ENCODE measurements around the gene SYT13. TPM values are rescaled to one million over a fixed set of nuclear protein-coding genes. Genes with fewer than 3 reads are reported as not detected.

SYT13 gene
- polyA plus RNA-seq, 1 donor (not counting 4 experiments of a cell fraction or from before 2014, with no cell fraction given), result not detected

- Histone ChIP-seq H3K36me3 (ENCODE audit: control insufficient read depth in 2 of 2, extremely low read depth in 1 of 2, insufficient read depth in 2 of 2, low read length in 2 of 2) (no peaks in the 10 kb centered on the region), H3K79me2 (ENCODE audit: control insufficient read depth, insufficient read depth, low read length) (no peaks in the 10 kb centered on the region), H3K4me2 (ENCODE audit: control insufficient read depth, extremely low read depth, insufficient read depth, low read depth, low read length) (no peak overlapping the region), H3K9me3 (ENCODE audit: control insufficient read depth, low read depth, low read length) (no peaks in the 10 kb centered on the region), H3K27me3 (ENCODE audit: control insufficient read depth, extremely low read depth, insufficient read depth, low read length) (peaks cover 17% of the 10 kb centered on the region), H3K4me3 (ENCODE audit: control insufficient read depth in 2 of 3, extremely low read depth in 1 of 3, insufficient read depth in 2 of 3, low read depth in 1 of 3, low read length in 3 of 3) (no peak overlapping the region), H3K27ac (ENCODE audit: control insufficient read depth, insufficient read depth, low read length) (no peak overlapping the region), H3K9ac (ENCODE audit: control insufficient read depth, extremely low read depth, insufficient read depth, low read length) (no peak overlapping the region), H2AFZ (ENCODE audit: control insufficient read depth, low read length) (no peak overlapping the region), H3K4me1 (ENCODE audit: control insufficient read depth, extremely low read depth, insufficient read depth, low read length) (no peaks in the 10 kb centered on the region), H3K9me1 (ENCODE audit: control insufficient read depth, extremely low read depth, insufficient read depth, low read length) (no peaks in the 10 kb centered on the region), H4K20me1 (ENCODE audit: control insufficient read depth, extremely low read depth, insufficient read depth, low read length) (no peaks in the 10 kb centered on the region)
- no peak for TF ChIP-seq EZH2 (IDR thresholded peaks at IDR 0.05; ENCODE audit: low read length)
- TF ChIP-seq CTCF (optimal IDR thresholded peaks at IDR 0.05 in 1 of 3, IDR thresholded peaks at IDR 0.05 in 1 of 3, conservative IDR thresholded peaks at IDR 0.05 in 1 of 3; ENCODE audit: extremely low read depth in 1 of 3, insufficient read depth in 2 of 3, low read length in 3 of 3), result no peak
- DNase-seq (ENCODE audit: low read depth, low spot score), result no peak
- dilution Hi-C loops (cut with MboI; ENCODE audit: extremely low pct_ligation_motif_present, low sequenced_read_pairs), result no loop called here
- no peak for FAIRE-seq
Measured at GRCh38 chr11:45321669-45322068, 35.5 kb upstream of the SYT13 start.

DNA sequence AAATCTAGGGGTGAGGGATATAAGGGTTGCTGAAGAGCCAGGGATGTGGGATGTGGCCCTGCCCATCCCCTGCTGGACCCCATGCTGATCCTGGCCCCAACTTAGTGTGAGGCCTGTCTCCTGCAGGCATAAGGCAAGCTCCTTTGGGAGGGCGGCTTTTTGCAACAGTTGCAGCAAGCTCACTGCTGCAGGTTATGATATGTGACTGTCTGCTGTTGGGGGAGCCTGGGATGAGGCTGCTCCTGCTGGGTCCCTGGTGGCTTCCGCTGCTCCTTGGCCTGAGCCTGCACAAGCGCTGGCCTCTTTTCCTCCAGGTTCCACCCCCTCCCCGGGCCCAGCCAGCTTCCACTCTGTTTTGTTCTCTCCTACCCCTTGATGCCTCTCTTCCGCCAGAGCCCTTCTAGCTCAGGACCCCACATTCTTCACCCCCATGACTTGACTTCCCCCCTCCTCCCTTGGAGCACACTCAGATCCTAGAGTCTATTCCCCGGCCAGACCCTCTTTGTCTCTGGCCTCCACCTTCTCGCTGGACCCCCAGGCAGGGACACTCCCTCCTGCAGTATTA, 35.0 kb upstream of the SYT13 start:
- Histone ChIP-seq H3K9me3 (ENCODE audit: control insufficient read depth, low read depth, low read length) (no peaks in the 10 kb centered on the region), H3K9me1 (ENCODE audit: control insufficient read depth, extremely low read depth, insufficient read depth, low read length) (no peaks in the 10 kb centered on the region), H3K27me3 (ENCODE audit: control insufficient read depth, extremely low read depth, insufficient read depth, low read length) (peaks cover 17% of the 10 kb centered on the region), H3K27ac (ENCODE audit: control insufficient read depth, insufficient read depth, low read length) (no peak overlapping the region), H4K20me1 (ENCODE audit: control insufficient read depth, extremely low read depth, insufficient read depth, low read length) (no peaks in the 10 kb centered on the region), H3K4me3 (ENCODE audit: control insufficient read depth in 2 of 3, extremely low read depth in 1 of 3, insufficient read depth in 2 of 3, low read depth in 1 of 3, low read length in 3 of 3) (no peak overlapping the region), H2AFZ (ENCODE audit: control insufficient read depth, low read length) (no peak overlapping the region), H3K9ac (ENCODE audit: control insufficient read depth, extremely low read depth, insufficient read depth, low read length) (no peak overlapping the region), H3K4me1 (ENCODE audit: control insufficient read depth, extremely low read depth, insufficient read depth, low read length) (no peaks in the 10 kb centered on the region), H3K4me2 (ENCODE audit: control insufficient read depth, extremely low read depth, insufficient read depth, low read depth, low read length) (no peak overlapping the region), H3K79me2 (ENCODE audit: control insufficient read depth, insufficient read depth, low read length) (no peaks in the 10 kb centered on the region), H3K36me3 (ENCODE audit: control insufficient read depth in 2 of 2, extremely low read depth in 1 of 2, insufficient read depth in 2 of 2, low read length in 2 of 2) (no peaks in the 10 kb centered on the region)
- dilution Hi-C loops (cut with MboI; ENCODE audit: extremely low pct_ligation_motif_present, low sequenced_read_pairs), result no loop called here
- DNase-seq (ENCODE audit: low read depth, low spot score), result no peak
- TF ChIP-seq CTCF (optimal IDR thresholded peaks at IDR 0.05 in 1 of 3, IDR thresholded peaks at IDR 0.05 in 1 of 3, conservative IDR thresholded peaks at IDR 0.05 in 1 of 3; ENCODE audit: extremely low read depth in 1 of 3, insufficient read depth in 2 of 3, low read length in 3 of 3) (no peak), EZH2 (IDR thresholded peaks at IDR 0.05; ENCODE audit: low read length) (no peak)
- FAIRE-seq, result no peak

Data from keratinocyte (primary cell).